ENCODE measurements around the gene ELK1. TPM values are rescaled to one million over a fixed set of nuclear protein-coding genes. Genes with fewer than 3 reads are reported as not detected.

ELK1 gene
- total RNA-seq, 1 donor from 2014 or later: 29.2 TPM

DNA sequence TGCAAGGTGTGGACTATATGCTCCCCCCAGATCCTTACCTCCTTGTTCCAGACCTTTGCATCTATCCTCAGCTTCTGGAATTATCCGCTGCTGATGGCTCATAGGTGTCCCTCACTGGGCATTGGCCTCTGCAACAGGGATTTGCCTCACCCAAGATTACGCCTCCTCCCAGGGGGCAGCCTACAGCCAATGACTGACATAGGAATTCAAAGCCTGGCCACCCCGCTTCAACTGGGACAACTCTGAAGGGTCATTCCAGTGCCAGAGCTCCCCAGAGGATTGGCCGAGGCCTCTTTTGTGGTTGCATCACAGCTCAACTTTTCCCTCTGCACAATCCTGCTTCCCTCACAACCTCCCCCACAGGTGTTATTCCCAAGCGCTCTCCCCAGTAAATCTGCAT, 35.7 kb downstream of the ELK1 start:
- H3K4me1 ChIP-seq: no peaks in the 10 kb centered on the region
- DNase-seq (no peak), ATAC-seq (no peak)
- H3K27me3 ChIP-seq: no peaks in the 10 kb centered on the region
- no peak for TF ChIP-seq CTCF (IDR thresholded peaks at IDR 0.05)
- intact Hi-C loops (cut with DNase I): no loop called here
- no peak overlapping the region for H3K27ac ChIP-seq
- no peaks in the 10 kb centered on the region for H3K9me3 ChIP-seq
- H3K36me3 ChIP-seq: no peaks in the 10 kb centered on the region
- H3K4me3 ChIP-seq: no peak overlapping the region

DNA sequence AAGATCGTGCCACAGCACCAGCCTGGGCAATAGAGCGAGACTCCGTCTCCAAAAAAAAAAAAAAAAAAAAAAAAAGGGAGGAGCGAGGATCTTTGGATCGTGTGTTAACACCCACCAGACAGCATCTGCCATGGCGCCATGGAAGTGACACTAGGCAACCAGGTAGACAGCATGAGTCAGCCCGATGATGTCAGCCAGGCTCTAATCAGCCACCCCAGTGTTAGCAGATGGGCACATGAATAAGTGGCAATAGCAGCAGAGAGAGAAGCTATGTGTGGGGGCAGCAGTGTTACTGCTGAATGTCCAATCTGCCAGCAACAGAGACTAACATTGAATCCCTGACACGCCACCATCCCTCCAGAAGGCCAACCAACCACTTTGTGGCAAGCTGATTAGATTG, 37.3 kb downstream of the ELK1 start:
- Histone ChIP-seq H3K9me3 (no peaks in the 10 kb centered on the region), H3K27ac (no peak overlapping the region), H3K4me3 (no peak overlapping the region), H3K27me3 (no peaks in the 10 kb centered on the region), H3K4me1 (no peaks in the 10 kb centered on the region), H3K36me3 (no peaks in the 10 kb centered on the region)
- no peak for TF ChIP-seq CTCF (IDR thresholded peaks at IDR 0.05)
- DNase-seq (no peak), ATAC-seq (no peak)
- intact Hi-C loops (cut with DNase I): no loop called here

DNA sequence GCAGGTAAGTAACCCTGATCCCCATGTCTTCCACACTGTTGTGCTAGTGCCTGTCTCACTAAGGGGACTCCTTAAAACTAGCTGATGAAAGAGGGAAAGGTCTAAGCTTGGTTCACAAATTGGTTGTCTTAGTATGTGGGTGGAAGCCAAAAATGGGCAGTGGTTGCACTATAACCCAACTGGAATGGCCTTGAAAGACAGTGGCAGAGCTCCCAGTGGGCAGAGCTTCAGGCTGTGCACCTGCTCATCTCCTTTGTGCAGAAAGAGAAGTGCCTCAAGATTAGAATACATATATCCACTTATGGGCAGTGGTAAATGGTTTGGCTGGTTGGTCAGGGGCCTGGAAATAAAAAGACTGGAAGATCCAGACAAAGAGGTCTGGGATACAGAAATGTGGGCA, 37.9 kb downstream of the ELK1 start:
- intact Hi-C loops (cut with DNase I): no loop called here
- DNase-seq: no peak
- no peak for TF ChIP-seq CTCF (IDR thresholded peaks at IDR 0.05)
- Histone ChIP-seq H3K9me3 (no peaks in the 10 kb centered on the region), H3K27ac (no peak overlapping the region), H3K36me3 (no peaks in the 10 kb centered on the region), H3K4me1 (no peaks in the 10 kb centered on the region), H3K4me3 (no peak overlapping the region), H3K27me3 (no peaks in the 10 kb centered on the region)
- ATAC-seq: no peak

DNA sequence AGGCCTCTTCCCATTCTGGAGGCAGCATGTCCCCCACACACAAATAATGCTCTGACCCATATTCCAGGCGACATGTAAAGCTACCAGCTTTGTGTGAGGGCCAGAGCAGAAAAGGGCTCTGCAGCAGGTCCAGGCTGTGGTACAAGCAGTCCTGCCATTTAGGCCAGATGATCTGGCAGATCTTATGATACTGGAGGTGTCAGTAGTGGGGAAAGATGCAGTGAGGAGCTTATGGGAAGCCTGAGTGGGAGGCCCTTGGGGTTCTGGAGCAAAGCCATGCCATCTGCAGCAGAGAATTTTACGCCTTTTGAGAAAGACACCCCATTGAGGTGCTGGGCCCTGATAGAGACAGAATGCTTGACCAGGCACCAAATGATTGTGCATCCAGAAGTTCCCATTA, 38.4 kb downstream of the ELK1 start:
- no peaks in the 10 kb centered on the region for H3K9me3 ChIP-seq
- DNase-seq: no peak
- no peak overlapping the region for H3K4me3 ChIP-seq
- no peak overlapping the region for H3K27ac ChIP-seq
- H3K36me3 ChIP-seq: no peaks in the 10 kb centered on the region
- H3K27me3 ChIP-seq: no peaks in the 10 kb centered on the region
- ATAC-seq: no peak
- intact Hi-C loops (cut with DNase I): no loop called here
- TF ChIP-seq CTCF (IDR thresholded peaks at IDR 0.05): no peak
- H3K4me1 ChIP-seq: no peaks in the 10 kb centered on the region

GRCh38 chrX:47611489-47611888, 38.9 kb downstream of the ELK1 start:
- Histone ChIP-seq H3K4me1 (no peaks in the 10 kb centered on the region), H3K36me3 (no peaks in the 10 kb centered on the region), H3K27ac (no peak overlapping the region), H3K27me3 (no peaks in the 10 kb centered on the region), H3K4me3 (no peak overlapping the region), H3K9me3 (no peaks in the 10 kb centered on the region)
- no peak for TF ChIP-seq CTCF (IDR thresholded peaks at IDR 0.05)
- no peak for ATAC-seq
- no peak for DNase-seq
- intact Hi-C loops (cut with DNase I): no loop called here

- ATAC-seq (peak; percentile 36), DNase-seq (no peak)
- no peaks in the 10 kb centered on the region for H3K9me3 ChIP-seq
- intact Hi-C loops (cut with DNase I): no loop called here
- no peak overlapping the region for H3K27ac ChIP-seq
- TF ChIP-seq CTCF (IDR thresholded peaks at IDR 0.05): no peak
- no peak overlapping the region for H3K4me3 ChIP-seq
- H3K27me3 ChIP-seq: no peaks in the 10 kb centered on the region
- no peaks in the 10 kb centered on the region for H3K4me1 ChIP-seq
- no peaks in the 10 kb centered on the region for H3K36me3 ChIP-seq
Observed at GRCh38 chrX:47610511-47610910, 39.9 kb downstream of the ELK1 start.

All from upper lobe of right lung (tissue), 1 donor.